HUES6 (cell line): ENCODE measurements around the gene TK1.

Source experiments
- H3K27ac ChIP-seq: 2 replicates; pipeline ENCODE4 v1.7.0; 2013; ENCODE audit warnings: low read depth, mild to moderate bottlenecking, low read length, inconsistent platforms
- H3K27me3 ChIP-seq: 2 replicates; pipeline ENCODE4 v1.6.1; 2013; ENCODE audit warnings: low read length; ENCODE audit not compliant: control insufficient read depth, insufficient read depth
- H3K36me3 ChIP-seq: 2 replicates; pipeline ENCODE4 v1.6.1; 2013; ENCODE audit warnings: low read length; ENCODE audit not compliant: control insufficient read depth, insufficient read depth
- H3K4me1 ChIP-seq: 2 replicates; pipeline ENCODE4 v1.6.1; 2013; ENCODE audit warnings: low read length; ENCODE audit not compliant: control insufficient read depth, insufficient read depth
- H3K4me3 ChIP-seq: 2 replicates; pipeline ENCODE4 v1.5.1; 2013; ENCODE audit warnings: low read depth, low read length
- H3K9ac ChIP-seq: one replicate; pipeline ENCODE4 v1.6.1; 2013; ENCODE audit warnings: mild to moderate bottlenecking, low read length
- H3K9me3 ChIP-seq: 2 replicates; pipeline ENCODE4 v1.6.1; 2013; ENCODE audit warnings: low read depth, low read length; ENCODE audit not compliant: control insufficient read depth, insufficient read depth

Gene TK1

GRCh38 chr17:78214016-78214705 is 27.3 kb upstream of the TK1 start, which contains the start of gene BIRC5:
TSS of gene BIRC5 (plus strand) at chr17:78214253. CDS start at chr17:78214317, 64 bp downstream.
- H3K27ac ChIP-seq: peak within 1 kb of the TSS; percentile 76; the same call in 1 of the 2 replicates
- peaks cover 9% of the 10 kb centered on the region; the same call in 1 of the 2 replicates for H3K4me1 ChIP-seq
- H3K4me3 ChIP-seq: peak within 1 kb of the TSS; percentile 96
- H3K9me3 ChIP-seq: no peaks in the 10 kb centered on the region
- peak within 1 kb of the TSS; percentile 94 for H3K9ac ChIP-seq
- H3K36me3 ChIP-seq: peaks cover 17% of the 10 kb centered on the region
- H3K27me3 ChIP-seq: no peaks in the 10 kb centered on the region

GRCh38 chr17:78211032-78211431 is 24.2 kb upstream of the TK1 start:
- Histone ChIP-seq H3K4me3 (no peak overlapping the region), H3K27ac (no peak overlapping the region)

GRCh38 chr17:78210111-78210510 is 23.3 kb upstream of the TK1 start:
- no peaks in the 10 kb centered on the region for H3K27me3 ChIP-seq

More at GRCh38 chr17:78211032-78211431, 24.2 kb upstream of the TK1 start:
- Histone ChIP-seq H3K27me3 (no peaks in the 10 kb centered on the region), H3K36me3 (peaks cover 5% of the 10 kb centered on the region; the same call in 1 of the 2 replicates), H3K9me3 (no peaks in the 10 kb centered on the region), H3K9ac (no peak overlapping the region), H3K4me1 (peaks cover 9% of the 10 kb centered on the region; the same call in 1 of the 2 replicates)

GRCh38 chr17:78208486-78208885 is 21.6 kb upstream of the TK1 start:
- Histone ChIP-seq H3K4me1 (no peaks in the 10 kb centered on the region), H3K9ac (no peak overlapping the region), H3K9me3 (no peaks in the 10 kb centered on the region), H3K27me3 (no peaks in the 10 kb centered on the region), H3K4me3 (no peak overlapping the region), H3K27ac (no peak overlapping the region), H3K36me3 (peaks cover 25% of the 10 kb centered on the region)

More at GRCh38 chr17:78210111-78210510, 23.3 kb upstream of the TK1 start:
- H3K4me1 ChIP-seq: 0 out of 2 replicates have a peak, but pooled peaks cover 4% of the 10 kb centered on the region
- H3K9ac ChIP-seq: no peak overlapping the region
- no peak overlapping the region for H3K4me3 ChIP-seq
- peaks cover 12% of the 10 kb centered on the region for H3K36me3 ChIP-seq
- no peaks in the 10 kb centered on the region for H3K9me3 ChIP-seq
- H3K27ac ChIP-seq: no peak overlapping the region

- H3K27me3 ChIP-seq: no peaks in the 10 kb centered on the region
- no peaks in the 10 kb centered on the region for H3K4me1 ChIP-seq
- H3K9me3 ChIP-seq: no peaks in the 10 kb centered on the region
- peaks cover 32% of the 10 kb centered on the region for H3K36me3 ChIP-seq
- no peak overlapping the region for H3K9ac ChIP-seq
- no peak overlapping the region for H3K27ac ChIP-seq
- no peak overlapping the region for H3K4me3 ChIP-seq
These were observed 19.4 kb upstream of the TK1 start for GRCh38 chr17:78206298-78206697.

GRCh38 chr17:78205124-78205775 is 18.4 kb upstream of the TK1 start:
- H3K4me1 ChIP-seq: peaks cover 5% of the 10 kb centered on the region; the same call in 1 of the 2 replicates
- H3K36me3 ChIP-seq: peaks cover 32% of the 10 kb centered on the region
- H3K27me3 ChIP-seq: no peaks in the 10 kb centered on the region
- no peak overlapping the region for H3K4me3 ChIP-seq
- H3K9ac ChIP-seq: no peak overlapping the region
- no peak overlapping the region for H3K27ac ChIP-seq
- no peaks in the 10 kb centered on the region for H3K9me3 ChIP-seq

- no peaks in the 10 kb centered on the region for H3K9me3 ChIP-seq
- H3K27ac ChIP-seq: no peak overlapping the region
- H3K36me3 ChIP-seq: peaks cover 35% of the 10 kb centered on the region
- H3K27me3 ChIP-seq: no peaks in the 10 kb centered on the region
- H3K4me1 ChIP-seq: peaks cover 5% of the 10 kb centered on the region; the same call in 1 of the 2 replicates
- H3K4me3 ChIP-seq: no peak overlapping the region
- no peak overlapping the region for H3K9ac ChIP-seq
These were observed 17.7 kb upstream of the TK1 start for GRCh38 chr17:78204387-78205123.

GRCh38 chr17:78202666-78203065 is 15.8 kb upstream of the TK1 start:
- peaks cover 37% of the 10 kb centered on the region for H3K36me3 ChIP-seq
- no peak overlapping the region for H3K27ac ChIP-seq
- no peaks in the 10 kb centered on the region for H3K27me3 ChIP-seq
- no peaks in the 10 kb centered on the region for H3K9me3 ChIP-seq
- no peak overlapping the region for H3K9ac ChIP-seq
- H3K4me1 ChIP-seq: peaks cover 8% of the 10 kb centered on the region
- H3K4me3 ChIP-seq: no peak overlapping the region

- H3K27me3 ChIP-seq: no peaks in the 10 kb centered on the region
- H3K27ac ChIP-seq: no peak overlapping the region
- H3K9me3 ChIP-seq: no peaks in the 10 kb centered on the region
- no peak overlapping the region for H3K9ac ChIP-seq
- peaks cover 26% of the 10 kb centered on the region for H3K4me1 ChIP-seq
- H3K36me3 ChIP-seq: peaks cover 29% of the 10 kb centered on the region
- H3K4me3 ChIP-seq: no peak overlapping the region
These were observed 13.6 kb upstream of the TK1 start for GRCh38 chr17:78200451-78200850.

GRCh38 chr17:78197147-78197832 is 10.4 kb upstream of the TK1 start:
- H3K4me1 ChIP-seq: peaks cover 26% of the 10 kb centered on the region
- no peaks in the 10 kb centered on the region for H3K9me3 ChIP-seq
- peaks cover 24% of the 10 kb centered on the region; the same call in 1 of the 2 replicates for H3K36me3 ChIP-seq
- H3K9ac ChIP-seq: peak overlapping the region; percentile 40
- H3K27ac ChIP-seq: peak overlapping the region; percentile 32; the same call in 1 of the 2 replicates
- no peak overlapping the region; the same call in 1 of the 2 replicates for H3K4me3 ChIP-seq
- H3K27me3 ChIP-seq: no peaks in the 10 kb centered on the region
